GM19025 (cell line): ENCODE data around the gene GATAD2A.

ENCODE experiments used
- ATAC-seq: cut with Tn5 transposase; IDR thresholded peaks from one replicate; pipeline ENCODE4 v1.9.1; 2021; ENCODE audit warnings: mild to moderate bottlenecking, low read depth, moderate library complexity; ENCODE audit not compliant: unreplicated experiment

Gene GATAD2A

DNA sequence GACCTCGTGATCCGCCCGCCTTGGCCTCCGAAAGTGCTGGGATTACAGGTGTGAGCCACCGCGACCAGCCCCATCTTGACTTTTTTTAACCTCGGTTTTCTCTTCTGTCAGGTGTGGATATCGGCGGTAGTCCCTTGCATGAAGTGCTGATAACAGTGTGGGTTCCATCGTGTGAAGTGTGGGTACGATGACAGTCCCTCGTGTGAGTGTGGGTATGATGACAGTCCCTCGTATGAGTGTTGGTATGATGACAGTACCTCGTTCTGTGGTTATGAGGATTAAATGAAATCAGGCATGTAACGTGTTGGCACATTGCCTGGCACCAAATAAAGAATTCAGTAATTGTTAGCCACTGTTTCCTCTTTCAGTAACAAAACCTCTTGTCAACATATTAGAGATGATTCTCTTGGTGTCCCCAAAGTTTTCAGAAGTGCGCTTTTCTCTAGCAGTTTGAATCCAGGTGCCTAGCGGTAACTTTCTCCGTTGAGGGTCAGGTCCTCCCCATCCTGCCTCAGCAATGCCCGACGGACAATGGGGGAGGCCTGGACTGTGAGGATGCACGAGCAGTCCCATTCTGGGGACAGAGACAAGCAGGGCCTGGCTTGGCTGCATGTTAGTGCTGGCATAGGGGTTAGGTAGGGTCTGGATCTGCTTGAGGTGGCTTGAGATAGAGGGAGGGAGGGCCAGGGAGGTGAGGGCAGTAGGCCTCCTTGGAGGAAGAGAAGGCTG, 15.3 kb downstream of the GATAD2A start:
- ATAC-seq: no peak

- ATAC-seq: no peak
These were observed 15.8 kb downstream of the GATAD2A start for GRCh38 chr19:19421299-19421696.

DNA sequence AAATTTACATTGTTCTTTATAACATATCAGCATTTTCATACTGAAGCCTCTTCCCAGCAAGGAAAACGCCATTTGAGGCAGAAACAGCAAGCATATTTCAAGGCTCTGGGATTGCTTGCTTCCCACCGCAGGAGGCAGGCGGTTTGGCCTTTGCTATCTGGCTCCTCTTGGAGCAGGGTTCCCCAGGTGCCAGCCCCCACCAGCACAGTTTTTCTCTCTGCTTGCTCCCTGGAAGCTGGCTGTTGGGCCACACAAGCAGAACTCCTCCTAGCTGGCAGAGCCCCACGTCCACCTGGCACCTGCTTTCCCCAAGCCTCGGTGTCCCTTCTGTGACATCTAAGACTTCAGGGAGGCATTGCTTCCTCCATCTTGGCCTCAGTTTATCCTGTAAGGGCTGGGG, 16.7 kb downstream of the GATAD2A start:
- ATAC-seq: no peak

DNA sequence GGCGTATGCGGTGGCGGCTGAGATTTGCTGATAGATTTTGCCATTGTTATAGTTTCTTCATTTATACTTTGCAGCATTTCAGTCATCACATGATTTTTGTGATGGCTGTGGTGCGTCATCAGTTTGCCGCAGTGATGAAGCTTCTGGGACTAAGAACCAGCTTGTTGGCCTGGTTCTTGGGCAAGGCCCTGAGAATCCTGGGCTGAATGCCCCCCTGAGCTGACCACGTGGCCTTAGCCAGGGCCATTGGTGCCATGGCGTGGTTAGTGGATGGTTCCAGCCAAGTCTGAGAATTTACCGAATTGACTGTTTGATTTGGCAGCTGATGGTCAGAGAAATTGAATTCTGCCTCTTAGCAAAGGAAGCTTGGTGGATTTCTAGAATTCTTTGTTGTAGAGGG, 17.8 kb downstream of the GATAD2A start:
- no peak for ATAC-seq

DNA sequence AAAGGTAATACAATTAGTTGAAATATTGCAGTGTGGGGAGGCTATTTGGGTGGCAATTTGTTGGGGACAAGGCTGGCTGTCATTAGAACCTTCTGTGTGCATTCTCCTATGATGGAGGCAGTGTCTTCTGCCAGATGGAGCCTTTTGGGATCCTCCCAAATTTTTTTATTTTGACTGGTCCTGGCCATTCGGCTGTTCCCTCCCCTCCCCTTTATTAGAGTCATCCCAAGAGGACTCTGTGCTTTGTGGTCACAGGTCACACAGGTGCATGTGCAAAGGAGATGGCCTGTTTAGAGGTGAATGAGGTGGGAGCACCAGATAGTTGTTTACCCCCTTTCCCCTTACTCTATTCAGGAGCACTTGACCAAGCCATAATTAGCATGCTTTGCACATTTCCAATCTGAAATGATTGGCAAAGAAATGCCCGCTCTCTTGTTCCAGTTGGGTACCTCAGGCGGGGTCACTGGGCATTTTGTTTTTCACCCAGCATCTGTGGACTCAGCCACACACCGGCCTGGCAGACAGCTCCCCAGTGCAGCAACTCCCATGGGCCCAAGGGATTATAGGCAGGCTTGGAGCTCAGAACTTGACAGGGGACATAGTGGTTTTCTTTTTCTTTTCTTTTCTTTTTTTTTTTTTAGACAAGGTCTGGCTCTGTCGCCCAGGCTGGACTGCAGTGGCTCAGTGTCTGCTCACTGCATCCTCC, 19.8 kb downstream of the GATAD2A start:
- no peak for ATAC-seq

GRCh38 chr19:19426216-19426615, 20.7 kb downstream of the GATAD2A start:
- ATAC-seq: no peak

DNA sequence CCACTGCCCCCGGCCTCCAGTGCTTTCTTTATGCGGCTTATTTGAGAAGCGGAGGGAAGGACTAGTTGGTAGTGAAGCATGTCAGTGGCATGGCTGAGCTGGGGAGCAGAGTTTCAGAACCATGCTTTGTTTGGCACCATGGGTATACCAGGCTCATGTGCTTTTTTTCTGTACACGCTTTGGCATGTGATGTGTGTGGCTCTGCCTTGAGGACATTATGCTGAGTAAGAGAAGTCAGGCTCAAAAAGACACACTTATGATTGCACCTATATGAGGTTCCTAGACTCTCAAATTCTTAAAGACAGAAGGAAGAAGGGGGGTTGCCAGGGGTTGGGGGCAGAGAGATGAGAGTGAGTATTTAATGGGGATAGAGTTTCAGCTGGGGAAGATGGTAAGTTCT, 21.3 kb downstream of the GATAD2A start:
- ATAC-seq: no peak

DNA sequence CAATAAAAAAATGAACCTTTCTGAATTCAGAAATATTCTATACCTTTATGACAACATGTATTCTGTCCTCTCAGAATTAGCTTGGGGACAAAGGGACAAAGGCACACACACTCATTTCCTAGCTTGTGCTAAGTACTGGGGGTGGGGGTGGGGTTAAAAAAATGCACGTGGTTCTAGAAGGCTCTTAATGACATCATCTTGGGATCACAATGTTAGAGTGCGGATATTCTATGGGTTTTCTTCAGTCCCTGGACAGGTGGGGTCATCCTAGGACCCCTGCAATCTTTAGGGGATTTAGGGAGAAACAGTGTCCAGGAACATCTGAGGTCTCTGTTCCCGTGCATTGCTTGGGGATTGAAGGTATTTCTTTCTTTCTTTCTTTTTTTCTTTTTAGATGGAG, 21.8 kb downstream of the GATAD2A start:
- no peak for ATAC-seq

- ATAC-seq: no peak
These were observed 22.5 kb downstream of the GATAD2A start for GRCh38 chr19:19427944-19428343.

DNA sequence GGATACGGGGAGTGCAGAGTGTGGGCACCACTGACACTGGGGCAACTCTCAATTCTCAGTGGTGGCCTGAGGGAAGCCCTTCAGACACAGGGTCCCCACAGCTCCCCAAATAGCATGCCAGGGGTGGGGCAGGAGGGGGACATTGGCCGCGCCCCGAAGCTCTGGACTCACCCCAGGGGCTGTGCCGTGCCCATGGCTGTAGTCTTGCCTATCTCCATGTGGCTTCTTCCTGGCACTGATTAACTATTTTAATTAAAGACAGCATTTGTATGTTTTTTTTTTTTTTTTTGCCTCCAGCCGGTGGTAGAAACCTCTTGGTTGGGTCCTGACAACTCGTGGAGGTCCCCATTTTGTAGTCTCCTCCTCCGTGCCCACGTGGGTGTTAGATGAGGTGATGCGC, 23.3 kb downstream of the GATAD2A start:
- no peak for ATAC-seq

DNA sequence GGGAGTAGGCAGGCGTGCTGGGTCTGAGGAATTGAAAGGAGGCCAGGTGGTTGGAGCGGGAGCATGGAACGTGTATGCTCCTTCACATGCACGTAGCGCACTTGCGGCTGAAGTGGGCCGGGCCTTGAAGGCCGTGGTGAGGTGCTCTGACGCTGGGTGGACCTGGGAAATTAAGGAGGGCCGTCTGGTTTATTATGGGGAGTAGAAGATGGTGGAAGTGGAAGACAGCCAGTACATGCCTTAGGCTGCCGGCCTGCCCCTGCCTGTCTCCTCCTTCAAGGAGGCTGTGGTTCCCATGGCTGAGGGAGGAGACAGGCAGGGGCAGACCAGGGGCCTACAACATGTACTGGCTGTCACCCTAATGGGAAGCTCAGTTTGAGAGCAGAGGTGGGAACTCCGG, 23.9 kb downstream of the GATAD2A start:
- ATAC-seq: no peak

GRCh38 chr19:19432732-19433131, 27.3 kb downstream of the GATAD2A start:
- no peak for ATAC-seq

- ATAC-seq: no peak
These were observed 28.3 kb downstream of the GATAD2A start for GRCh38 chr19:19433666-19434213.

GRCh38 chr19:19434483-19435045, 29.1 kb downstream of the GATAD2A start:
- no peak for ATAC-seq

GRCh38 chr19:19436137-19436691, 30.7 kb downstream of the GATAD2A start:
- ATAC-seq: no peak

GRCh38 chr19:19438366-19439175, 33.1 kb downstream of the GATAD2A start:
- no peak for ATAC-seq

- no peak for ATAC-seq
These were observed 33.7 kb downstream of the GATAD2A start for GRCh38 chr19:19439176-19439482.

- no peak for ATAC-seq
These were observed 37.8 kb downstream of the GATAD2A start for GRCh38 chr19:19443283-19443682.

DNA sequence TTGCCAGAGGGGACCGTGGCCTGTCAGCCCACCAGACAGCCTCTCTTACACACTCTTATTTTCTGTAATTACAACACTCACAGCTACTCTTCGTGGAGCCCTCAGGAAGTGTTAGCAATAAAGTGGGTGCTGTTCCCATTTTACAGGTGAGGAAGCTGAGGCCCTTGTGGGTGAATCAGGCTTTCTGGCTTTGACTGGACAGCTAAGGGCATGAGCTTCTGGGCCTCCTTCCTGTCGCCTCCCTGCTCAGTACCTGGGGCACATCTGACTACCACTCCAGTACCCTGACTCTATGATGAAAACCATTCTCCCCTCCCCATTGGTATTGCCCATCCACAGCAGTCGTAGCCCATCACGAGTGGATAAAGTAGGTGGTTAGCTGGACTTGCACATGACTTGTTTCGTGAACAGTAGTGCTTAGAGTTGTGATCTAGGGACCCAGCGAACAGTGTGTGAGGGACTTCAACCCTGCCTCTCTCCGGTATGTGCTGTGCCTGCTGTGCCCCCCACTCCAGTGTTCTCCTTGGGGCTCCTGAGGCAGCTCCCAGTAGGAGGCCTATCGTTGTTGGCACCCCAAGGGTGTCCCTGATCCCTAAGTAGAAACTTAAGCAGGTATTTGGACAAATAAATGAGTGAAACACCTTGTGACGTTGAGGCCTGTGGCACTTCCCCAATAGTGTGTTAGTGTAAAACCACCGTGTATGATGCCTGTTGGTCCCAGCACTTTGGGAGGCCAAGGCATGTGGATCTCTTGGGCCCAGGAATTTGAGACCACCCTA, 38.6 kb downstream of the GATAD2A start:
- ATAC-seq: no peak

DNA sequence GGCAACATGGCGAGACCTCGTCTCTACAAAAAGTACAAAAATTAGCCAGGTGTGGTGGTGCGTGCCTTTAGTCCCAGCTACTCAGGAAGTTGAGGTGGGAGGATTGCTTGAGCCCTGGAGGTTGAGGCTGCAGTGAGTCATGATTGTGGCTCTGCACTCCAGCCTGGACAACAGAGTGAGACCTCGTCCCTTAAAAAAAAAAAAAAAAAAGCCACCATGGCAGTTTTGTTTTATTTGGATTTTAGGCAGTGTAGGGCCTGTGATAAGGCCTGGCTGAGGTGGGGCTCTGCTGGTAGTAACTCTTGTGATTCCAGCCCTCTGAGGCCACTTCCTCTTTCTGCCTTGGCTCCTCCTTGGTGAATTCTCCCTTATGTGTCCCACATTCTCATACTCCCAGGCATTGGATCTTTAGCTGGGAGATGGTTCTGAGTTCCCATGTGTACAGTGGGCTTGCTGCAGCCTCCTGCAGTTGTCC, 39.2 kb downstream of the GATAD2A start:
- no peak for ATAC-seq
